Fibroblast of mammary gland (primary cell): ENCODE measurements around the gene GRB10.

Experiments
- DNase-seq: peaks from one replicate; pipeline ENCODE4 v3.0.0-alpha.2; 2010; ENCODE audit warnings: low read depth
- H3K4me3 ChIP-seq: 2 replicates; pipeline ENCODE4 v1.5.1; 2011; ENCODE audit warnings: low read depth, mild to moderate bottlenecking, low read length, moderate library complexity; ENCODE audit not compliant: control insufficient read depth
- CTCF ChIP-seq: conservative IDR thresholded peaks from 2 replicates; pipeline ENCODE4 v1.5.1; 2011; ENCODE audit warnings: low read depth, low read length, inconsistent platforms; ENCODE audit not compliant: control insufficient read depth, insufficient read depth

The GRB10 gene

GRCh38 chr7:50557099-50557498 is 225.6 kb downstream of the GRB10 start:
- peak; percentile 2 for DNase-seq
- no peak for TF ChIP-seq CTCF

GRCh38 chr7:50556247-50556991 is 226.3 kb downstream of the GRB10 start:
- peak; percentile 56 for DNase-seq
- H3K4me3 ChIP-seq = no peak overlapping the region
- no peak for TF ChIP-seq CTCF

More at GRCh38 chr7:50557099-50557498, 225.6 kb downstream of the GRB10 start:
- H3K4me3 ChIP-seq = no peak overlapping the region

- H3K4me3 ChIP-seq = no peak overlapping the region
- DNase-seq = no peak
- no peak for TF ChIP-seq CTCF
Observed at GRCh38 chr7:50555594-50556140, 227.0 kb downstream of the GRB10 start.

- DNase-seq = no peak
- no peak overlapping the region for H3K4me3 ChIP-seq
- no peak for TF ChIP-seq CTCF
Observed at GRCh38 chr7:50554431-50555322, 228.0 kb downstream of the GRB10 start.

- TF ChIP-seq CTCF = no peak
- H3K4me3 ChIP-seq = no peak overlapping the region
- no peak for DNase-seq
Observed at GRCh38 chr7:50553973-50554372, 228.7 kb downstream of the GRB10 start.

- peak; percentile 59 for DNase-seq
- H3K4me3 ChIP-seq = no peak overlapping the region
- no peak for TF ChIP-seq CTCF
Observed at GRCh38 chr7:50552921-50553320, 229.8 kb downstream of the GRB10 start.
